NB4 (cell line): ENCODE results near the gene SFXN1.

Experiments
- POLR2A ChIP-seq: IDR thresholded peaks from 2 replicates; pipeline ENCODE4 v1.6.1; 2011; ENCODE audit warnings: mild to moderate bottlenecking; ENCODE audit not compliant: insufficient read length; ENCODE audit errors: extremely low read depth
- TF ChIP-seq, protein P1 (sequence below): IDR thresholded peaks from one replicate; pipeline ENCODE4 v1.5.1; 2012; ENCODE audit warnings: low read depth, low read length

DNA sequence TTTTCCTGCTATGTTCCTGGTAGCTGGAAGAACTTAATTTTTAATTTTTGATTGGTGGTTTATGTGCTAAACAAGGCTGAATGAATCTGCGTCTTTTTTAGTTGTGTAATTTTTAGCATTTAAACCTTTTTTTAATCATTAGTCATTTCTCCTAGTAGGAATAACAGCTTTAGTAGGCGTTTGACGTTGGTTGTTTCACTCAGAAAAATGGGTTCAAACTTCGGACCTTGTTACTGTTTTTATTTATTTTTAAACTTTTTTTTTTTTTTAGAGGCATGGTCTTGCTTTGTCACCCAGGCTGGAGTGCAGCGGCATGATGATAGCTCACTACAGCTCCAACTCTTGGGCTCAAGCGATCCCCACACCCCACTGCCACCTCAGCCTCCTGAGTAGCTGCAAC lies 12.9 kb downstream of the SFXN1 start:
- TF ChIP-seq, protein P1, sequence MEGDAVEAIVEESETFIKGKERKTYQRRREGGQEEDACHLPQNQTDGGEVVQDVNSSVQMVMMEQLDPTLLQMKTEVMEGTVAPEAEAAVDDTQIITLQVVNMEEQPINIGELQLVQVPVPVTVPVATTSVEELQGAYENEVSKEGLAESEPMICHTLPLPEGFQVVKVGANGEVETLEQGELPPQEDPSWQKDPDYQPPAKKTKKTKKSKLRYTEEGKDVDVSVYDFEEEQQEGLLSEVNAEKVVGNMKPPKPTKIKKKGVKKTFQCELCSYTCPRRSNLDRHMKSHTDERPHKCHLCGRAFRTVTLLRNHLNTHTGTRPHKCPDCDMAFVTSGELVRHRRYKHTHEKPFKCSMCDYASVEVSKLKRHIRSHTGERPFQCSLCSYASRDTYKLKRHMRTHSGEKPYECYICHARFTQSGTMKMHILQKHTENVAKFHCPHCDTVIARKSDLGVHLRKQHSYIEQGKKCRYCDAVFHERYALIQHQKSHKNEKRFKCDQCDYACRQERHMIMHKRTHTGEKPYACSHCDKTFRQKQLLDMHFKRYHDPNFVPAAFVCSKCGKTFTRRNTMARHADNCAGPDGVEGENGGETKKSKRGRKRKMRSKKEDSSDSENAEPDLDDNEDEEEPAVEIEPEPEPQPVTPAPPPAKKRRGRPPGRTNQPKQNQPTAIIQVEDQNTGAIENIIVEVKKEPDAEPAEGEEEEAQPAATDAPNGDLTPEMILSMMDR, result no peak
- no peak for TF ChIP-seq POLR2A
